Gastrocnemius medialis (tissue), 4 donors: Measurements from ENCODE around the gene CDK17.

Experiments
- POLR2A ChIP-seq, 2 donors: fragments of 450-650 bp; IDR thresholded peaks; one replicate each; pipeline ENCODE4 v1.6.1; 2017; ENCODE audit warnings: antibody characterized with exemption in 2 of 2, mild to moderate bottlenecking in 2 of 2, moderate library complexity in 2 of 2
- TF ChIP-seq, protein P1 (sequence below), 5 experiments: fragments of 450-650 bp in 3 of 5; fragments of 200-600 bp in 2 of 5; sonication (generic) in 2 of 5; IDR thresholded peaks in 4 of 5; conservative IDR thresholded peaks in 1 of 5; 1 replicate in 4 of 5; 2 replicates in 1 of 5; pipeline ENCODE4 v1.5.1; 2016 to 2019; ENCODE audit warnings: antibody characterized with exemption in 5 of 5, mild to moderate bottlenecking in 3 of 5, moderate library complexity in 3 of 5

DNA sequence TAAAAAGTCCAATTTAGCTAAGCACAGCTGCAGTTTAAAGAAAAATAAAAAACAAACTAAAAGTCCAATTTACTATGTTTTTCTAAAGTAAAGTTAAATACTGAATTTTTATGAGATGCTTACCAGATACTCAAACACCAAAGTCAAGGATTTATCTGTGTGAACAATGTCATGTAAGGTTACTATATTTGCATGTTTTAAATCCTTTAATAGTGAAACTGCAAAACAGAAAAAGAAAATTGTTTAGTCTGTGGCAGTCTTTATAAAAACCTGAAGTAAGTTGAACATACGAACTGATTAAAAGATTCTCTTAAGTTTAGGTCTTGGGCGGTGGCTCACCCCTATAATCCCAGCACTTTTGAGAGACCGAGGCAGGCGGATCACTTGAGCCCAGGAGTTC lies 102.7 kb downstream of the CDK17 start:
- TF ChIP-seq, protein P1, sequence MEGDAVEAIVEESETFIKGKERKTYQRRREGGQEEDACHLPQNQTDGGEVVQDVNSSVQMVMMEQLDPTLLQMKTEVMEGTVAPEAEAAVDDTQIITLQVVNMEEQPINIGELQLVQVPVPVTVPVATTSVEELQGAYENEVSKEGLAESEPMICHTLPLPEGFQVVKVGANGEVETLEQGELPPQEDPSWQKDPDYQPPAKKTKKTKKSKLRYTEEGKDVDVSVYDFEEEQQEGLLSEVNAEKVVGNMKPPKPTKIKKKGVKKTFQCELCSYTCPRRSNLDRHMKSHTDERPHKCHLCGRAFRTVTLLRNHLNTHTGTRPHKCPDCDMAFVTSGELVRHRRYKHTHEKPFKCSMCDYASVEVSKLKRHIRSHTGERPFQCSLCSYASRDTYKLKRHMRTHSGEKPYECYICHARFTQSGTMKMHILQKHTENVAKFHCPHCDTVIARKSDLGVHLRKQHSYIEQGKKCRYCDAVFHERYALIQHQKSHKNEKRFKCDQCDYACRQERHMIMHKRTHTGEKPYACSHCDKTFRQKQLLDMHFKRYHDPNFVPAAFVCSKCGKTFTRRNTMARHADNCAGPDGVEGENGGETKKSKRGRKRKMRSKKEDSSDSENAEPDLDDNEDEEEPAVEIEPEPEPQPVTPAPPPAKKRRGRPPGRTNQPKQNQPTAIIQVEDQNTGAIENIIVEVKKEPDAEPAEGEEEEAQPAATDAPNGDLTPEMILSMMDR (IDR thresholded peaks at IDR 0.05 in 4 of 5, conservative IDR thresholded peaks at IDR 0.05 in 1 of 5): no peak
- TF ChIP-seq POLR2A (IDR thresholded peaks at IDR 0.05): no peak
